CD14-positive monocyte (primary cell): ENCODE data around the gene DGKH. TPM values are rescaled to one million over a fixed set of nuclear protein-coding genes. Genes with fewer than 3 reads are reported as not detected.

Experiments
- DNase-seq, 3 donors: peaks; one replicate each; pipeline ENCODE4 v3.0.0-alpha.2; 2011 to 2022
- H2AFZ ChIP-seq: 2 replicates; pipeline ENCODE4 v1.6.0; 2012; ENCODE audit warnings: mild to moderate bottlenecking, low read depth, low read length, inconsistent platforms; ENCODE audit not compliant: insufficient read depth, poor library complexity, severe bottlenecking
- H3K27ac ChIP-seq, 2 donors: 1 replicate in 1 of 2; 2 replicates in 1 of 2; pipeline ENCODE4 v1.5.1; 2012 to 2013; ENCODE audit warnings: low read length in 2 of 2, control low read depth in 1 of 2, inconsistent platforms in 1 of 2, low read depth in 1 of 2, mild to moderate bottlenecking in 1 of 2
- H3K27me3 ChIP-seq, 2 donors: one replicate each; pipeline versions ENCODE4 v1.6.0 to v1.6.1; 2011 to 2013; ENCODE audit warnings: low read length in 2 of 2; ENCODE audit not compliant: control insufficient read depth in 2 of 2, insufficient read depth in 2 of 2
- H3K36me3 ChIP-seq, 2 donors: replicated peaks in 1 of 2; 1 replicate in 1 of 2; 2 replicates in 1 of 2; pipeline versions ENCODE4 v1.5.1 to v1.6.1; 2012 to 2013; ENCODE audit warnings: low read length in 2 of 2, control low read depth in 1 of 2, inconsistent platforms in 1 of 2, mild to moderate bottlenecking in 1 of 2; ENCODE audit not compliant: insufficient read depth in 2 of 2, control insufficient read depth in 1 of 2
- H3K4me1 ChIP-seq, 2 donors: 1 replicate in 1 of 2; 2 replicates in 1 of 2; pipeline versions ENCODE4 v1.5.1 to v1.6.1; 2012 to 2013; ENCODE audit warnings: low read length in 2 of 2, control low read depth in 1 of 2, inconsistent platforms in 1 of 2, mild to moderate bottlenecking in 1 of 2, moderate library complexity in 1 of 2; ENCODE audit not compliant: insufficient read depth in 2 of 2, control insufficient read depth in 1 of 2
- H3K4me2 ChIP-seq: replicated peaks from 2 replicates; pipeline ENCODE3; 2012; ENCODE audit warnings: low read length, moderate library complexity, mild to moderate bottlenecking; ENCODE audit not compliant: poor library complexity, severe bottlenecking; ENCODE audit errors: extremely low read depth
- H3K4me3 ChIP-seq, 3 experiments: fragments of 200-600 bp in 1 of 3; sonication (generic) in 1 of 3; replicated peaks in 1 of 3; 1 replicate in 2 of 3; 2 replicates in 1 of 3; pipeline ENCODE4 v1.5.1; 2011 to 2013; ENCODE audit warnings: low read length in 3 of 3, mild to moderate bottlenecking in 3 of 3, control low read depth in 2 of 3, low read depth in 2 of 3, inconsistent platforms in 1 of 3, moderate library complexity in 1 of 3
- H3K79me2 ChIP-seq: 2 replicates; pipeline ENCODE4 v1.6.0; 2012; ENCODE audit warnings: mild to moderate bottlenecking, control low read depth, inconsistent platforms, low read length, moderate library complexity; ENCODE audit not compliant: insufficient read depth
- H3K9ac ChIP-seq: 2 replicates; pipeline ENCODE4 v1.6.0; 2017; ENCODE audit warnings: low read length, mild to moderate bottlenecking; ENCODE audit not compliant: insufficient read depth, poor library complexity, severe bottlenecking
- H3K9me3 ChIP-seq, 2 donors: replicated peaks in 1 of 2; 1 replicate in 1 of 2; 2 replicates in 1 of 2; pipeline versions ENCODE4 v1.5.1 to v1.6.1; 2012 to 2013; ENCODE audit warnings: low read length in 2 of 2, control low read depth in 1 of 2; ENCODE audit not compliant: control insufficient read depth in 1 of 2, insufficient read depth in 1 of 2
- H4K20me1 ChIP-seq: 2 replicates; pipeline ENCODE4 v1.6.0; 2012; ENCODE audit warnings: mild to moderate bottlenecking, low read length, control low read depth, moderate library complexity; ENCODE audit not compliant: insufficient read depth
- H3K27ac Mint-ChIP-seq, 7 donors: one replicate each; pipeline ENCODE4 v1.8.0; 2020; ENCODE audit warnings: mild to moderate bottlenecking in 7 of 7, mixed read lengths in 7 of 7, moderate library complexity in 6 of 7, inconsistent platforms in 2 of 7
- H3K27me3 Mint-ChIP-seq, 3 donors: one replicate each; pipeline ENCODE4 v1.8.0; 2021 to 2022; ENCODE audit warnings: low read depth in 3 of 3, mild to moderate bottlenecking in 3 of 3, mixed read lengths in 3 of 3, moderate library complexity in 3 of 3, inconsistent platforms in 1 of 3
- H3K36me3 Mint-ChIP-seq, 2 donors: one replicate each; pipeline ENCODE4 v1.8.0; 2020; ENCODE audit warnings: mixed read lengths in 2 of 2, inconsistent platforms in 1 of 2, mild to moderate bottlenecking in 1 of 2
- H3K4me1 Mint-ChIP-seq: one replicate; pipeline ENCODE4 v1.8.0; 2020; ENCODE audit warnings: mild to moderate bottlenecking, mixed read lengths
- H3K4me3 Mint-ChIP-seq, 2 donors: one replicate each; pipeline ENCODE4 v1.8.0; 2020; ENCODE audit warnings: mild to moderate bottlenecking in 2 of 2, mixed read lengths in 2 of 2, moderate library complexity in 1 of 2
- H3K9me3 Mint-ChIP-seq, 7 donors: one replicate each; pipeline ENCODE4 v1.8.0; 2020 to 2022; ENCODE audit warnings: mixed read lengths in 7 of 7, mild to moderate bottlenecking in 6 of 7, moderate library complexity in 6 of 7, inconsistent platforms in 2 of 7
- WGBS: methylation state at CpG from one replicate; pipeline ENCODE4 v1.1.5; 2013; ENCODE audit warnings: missing lambda C conversion rate; ENCODE audit not compliant: insufficient coverage; 5-methylcytosine and 5-hydroxymethylcytosine counted together
- intact Hi-C, 2 donors: fragments of 100-400 bp; cut with micrococcal nuclease; formaldehyde crosslinking; loops; one replicate each; pipeline versions ENCODE4 v1.15.0 to v1.15.1; 2023
- polyA plus RNA-seq, 3 donors: library from polyadenylated mRNA; depleted of rRNA in 1 of 3; unstranded in 2 of 3; stranded (reverse) in 1 of 3; fragments of 300-500 nt in 2 of 3; fragments of >200 nt in 1 of 3; fragmentation: Illumina TruSeq in 2 of 3; gene quantifications; 1 replicate in 2 of 3; 2 replicates in 1 of 3; pipeline ENCODE4 v1.2.3, GENCODE V29; 2012 to 2021
- TF ChIP-seq, protein P1 (sequence below): fragments of 200-600 bp; IDR thresholded peaks from one replicate; pipeline ENCODE4 v1.8.0; 2022; ENCODE audit warnings: antibody characterized with exemption, mild to moderate bottlenecking

The DGKH gene
- polyA plus RNA-seq, 3 donors, result 0.10 to 0.79 (median 0.15) TPM

GRCh38 chr13:42083138-42083770 is 34.8 kb downstream of the DGKH start:
- H3K4me3 Mint-ChIP-seq, result no peak overlapping the region
- Histone ChIP-seq H3K36me3 (no peaks in the 10 kb centered on the region), H3K9me3 (peaks cover 0 to 9% of the 10 kb centered on the region in 2 donors), H3K4me3 (no peak overlapping the region), H3K9ac (no peak overlapping the region), H3K79me2 (no peaks in the 10 kb centered on the region), H3K4me1 (no peaks in the 10 kb centered on the region), H4K20me1 (no peaks in the 10 kb centered on the region), H3K27me3 (no peaks in the 10 kb centered on the region), H3K27ac (no peak overlapping the region), H2AFZ (no peak overlapping the region), H3K4me2 (no peak overlapping the region)
- 96% methylated on average over 12 of the region's 16 CpGs for WGBS
- peaks cover 3% of the 10 kb centered on the region for H3K4me1 Mint-ChIP-seq
- peaks cover 0 to 9% of the 10 kb centered on the region in 2 donors for H3K36me3 Mint-ChIP-seq
- intact Hi-C loops, result no loop called here
- peaks cover 6 to 22% (median 13%) of the 10 kb centered on the region in 7 donors for H3K9me3 Mint-ChIP-seq
- H3K27me3 Mint-ChIP-seq, result no peaks in the 10 kb centered on the region
- no peak for DNase-seq
- H3K27ac Mint-ChIP-seq, result no peak overlapping the region
- TF ChIP-seq, protein P1, sequence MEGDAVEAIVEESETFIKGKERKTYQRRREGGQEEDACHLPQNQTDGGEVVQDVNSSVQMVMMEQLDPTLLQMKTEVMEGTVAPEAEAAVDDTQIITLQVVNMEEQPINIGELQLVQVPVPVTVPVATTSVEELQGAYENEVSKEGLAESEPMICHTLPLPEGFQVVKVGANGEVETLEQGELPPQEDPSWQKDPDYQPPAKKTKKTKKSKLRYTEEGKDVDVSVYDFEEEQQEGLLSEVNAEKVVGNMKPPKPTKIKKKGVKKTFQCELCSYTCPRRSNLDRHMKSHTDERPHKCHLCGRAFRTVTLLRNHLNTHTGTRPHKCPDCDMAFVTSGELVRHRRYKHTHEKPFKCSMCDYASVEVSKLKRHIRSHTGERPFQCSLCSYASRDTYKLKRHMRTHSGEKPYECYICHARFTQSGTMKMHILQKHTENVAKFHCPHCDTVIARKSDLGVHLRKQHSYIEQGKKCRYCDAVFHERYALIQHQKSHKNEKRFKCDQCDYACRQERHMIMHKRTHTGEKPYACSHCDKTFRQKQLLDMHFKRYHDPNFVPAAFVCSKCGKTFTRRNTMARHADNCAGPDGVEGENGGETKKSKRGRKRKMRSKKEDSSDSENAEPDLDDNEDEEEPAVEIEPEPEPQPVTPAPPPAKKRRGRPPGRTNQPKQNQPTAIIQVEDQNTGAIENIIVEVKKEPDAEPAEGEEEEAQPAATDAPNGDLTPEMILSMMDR, result no peak

DNA sequence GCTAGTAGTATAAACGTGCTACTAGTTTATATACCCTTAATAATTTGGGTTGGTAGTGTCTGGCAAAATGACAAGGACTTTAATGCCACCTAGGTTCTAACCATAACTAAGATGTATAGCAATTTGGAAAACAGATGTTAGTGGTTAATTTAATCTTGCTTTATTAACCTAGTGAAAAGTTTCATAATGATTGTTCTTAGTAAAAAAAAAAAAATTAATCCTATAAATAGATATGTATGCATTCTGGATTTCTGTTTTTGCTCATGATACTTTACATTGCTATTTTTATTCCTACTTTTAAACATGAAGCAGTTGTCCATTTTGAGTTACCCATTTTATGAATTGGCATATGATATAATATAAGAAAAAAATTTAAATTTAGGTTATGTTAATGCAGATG is 36.3 kb downstream of the DGKH start:
- Mint-ChIP-seq H3K4me1 (peaks cover 3% of the 10 kb centered on the region), H3K4me3 (no peak overlapping the region), H3K27ac (no peak overlapping the region), H3K27me3 (no peaks in the 10 kb centered on the region), H3K9me3 (peaks cover 6 to 22% (median 13%) of the 10 kb centered on the region in 7 donors), H3K36me3 (peaks cover 0 to 9% of the 10 kb centered on the region in 2 donors)
- Histone ChIP-seq H4K20me1 (no peaks in the 10 kb centered on the region), H3K9ac (no peak overlapping the region), H3K9me3 (peaks cover 0 to 9% of the 10 kb centered on the region in 2 donors), H3K27ac (no peak overlapping the region), H2AFZ (no peak overlapping the region), H3K4me1 (no peaks in the 10 kb centered on the region), H3K4me2 (no peak overlapping the region), H3K79me2 (no peaks in the 10 kb centered on the region), H3K27me3 (no peaks in the 10 kb centered on the region), H3K4me3 (no peak overlapping the region), H3K36me3 (no peaks in the 10 kb centered on the region)
- no peak for DNase-seq
- intact Hi-C loops, result no loop called here
- TF ChIP-seq, protein P1, result no peak
- WGBS, result no CpG with 5 or more reads among the region's 1 CpG
